Skeletal muscle cell (primary cell): ENCODE data around the gene CFAP57.
A peak's percentile ranks its signal among the peaks of the same experiment; 100 is the strongest.
"Not testable (repeated sequence)": the region's sequence is repeated elsewhere in the genome, so short reads cannot be mapped to it uniquely, and the experiment has no call there.

Experiments used
- DNase-seq: peaks from one replicate; pipeline ENCODE4 v3.0.0-alpha.2; 2010; ENCODE audit warnings: low read depth
- H3K4me3 ChIP-seq: 2 replicates; pipeline ENCODE4 v1.5.1; 2011; ENCODE audit warnings: low read depth, mild to moderate bottlenecking, control low read depth, low read length, moderate library complexity

CFAP57 gene

GRCh38 chr1:43165765-43166164, 6.4 kb upstream of the CFAP57 start:
- H3K4me3 ChIP-seq, result no peak overlapping the region

DNA sequence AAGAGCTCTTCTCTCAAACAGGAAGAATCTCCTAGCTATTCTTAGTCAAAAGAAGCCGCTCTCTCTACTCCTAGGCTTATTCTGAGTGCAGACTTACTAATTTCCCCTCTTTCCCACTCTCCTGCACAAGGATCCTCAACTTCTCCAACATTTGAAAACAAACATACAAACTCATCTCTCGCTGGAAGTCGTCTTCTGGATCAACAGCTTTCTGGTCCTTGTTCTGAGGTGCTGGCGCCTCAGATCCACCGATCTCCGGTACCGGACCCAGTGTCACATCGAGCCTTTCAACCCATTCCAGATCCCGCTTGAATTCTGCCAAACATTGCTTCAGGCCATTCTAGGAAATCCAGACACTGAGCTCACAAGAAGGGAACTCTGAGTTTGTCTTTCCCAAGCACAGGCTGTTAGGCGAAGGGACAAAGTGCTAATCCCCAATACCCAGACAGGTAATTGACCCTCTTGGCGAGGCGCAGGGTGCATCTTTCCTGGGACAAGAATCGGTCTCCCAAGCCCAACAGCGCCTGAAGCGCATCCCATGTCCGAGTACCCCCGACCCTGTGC, 736 bp upstream of the CFAP57 start:
- DNase-seq, result no peak
- H3K4me3 ChIP-seq, result peak overlapping the region; percentile 85

More at GRCh38 chr1:43165765-43166164, 6.4 kb upstream of the CFAP57 start:
- no peak for DNase-seq

DNA sequence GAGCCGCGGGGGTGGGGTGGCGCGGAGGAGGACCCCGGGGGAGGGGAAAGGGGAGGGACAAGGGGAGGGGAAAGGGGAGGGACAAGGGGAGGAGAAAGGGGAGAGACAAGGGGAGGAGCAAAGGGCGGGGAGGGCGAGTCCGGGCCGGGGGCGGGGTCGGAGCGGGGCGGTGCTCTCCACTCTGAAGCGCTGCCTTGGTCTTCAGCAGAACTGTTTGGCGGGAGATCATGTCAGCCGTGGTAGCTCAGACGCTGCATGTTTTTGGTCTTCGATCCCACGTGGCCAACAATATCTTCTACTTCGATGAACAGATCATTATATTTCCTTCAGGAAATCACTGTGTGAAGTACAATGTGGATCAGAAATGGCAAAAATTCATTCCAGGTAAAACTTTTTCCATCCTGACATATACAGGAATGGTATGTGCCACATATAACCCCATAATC, 420 bp downstream of the CFAP57 start:
- peak; percentile 76 for DNase-seq
- peak overlapping the region; percentile 85 for H3K4me3 ChIP-seq

DNA sequence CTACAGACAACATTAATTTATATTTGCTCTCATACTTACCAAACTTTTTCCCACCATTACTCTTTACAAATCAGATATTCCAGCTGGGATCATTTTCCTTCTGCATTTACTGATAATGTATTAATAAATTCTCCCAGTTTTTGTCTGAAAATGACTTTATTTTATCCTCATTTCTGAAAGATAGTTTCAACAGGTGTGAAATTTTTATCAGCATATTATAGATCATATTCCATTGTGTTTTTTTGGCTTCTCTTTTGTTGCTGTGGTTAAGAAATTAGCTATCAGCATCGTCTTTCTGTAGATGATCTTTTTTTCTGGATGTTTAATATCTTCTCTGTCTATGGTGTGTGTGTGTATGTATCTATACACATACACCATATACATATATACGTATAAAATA, 2.7 kb downstream of the CFAP57 start:
- no peak for DNase-seq
- no peak overlapping the region for H3K4me3 ChIP-seq

GRCh38 chr1:43177691-43178090, 5.6 kb downstream of the CFAP57 start:
- no peak overlapping the region for H3K4me3 ChIP-seq
- DNase-seq, result no peak

GRCh38 chr1:43184388-43184787, 12.3 kb downstream of the CFAP57 start:
- no peak overlapping the region for H3K4me3 ChIP-seq
- no peak for DNase-seq

GRCh38 chr1:43184995-43185394, 12.9 kb downstream of the CFAP57 start:
- no peak for DNase-seq
- H3K4me3 ChIP-seq, result no peak overlapping the region

- no peak overlapping the region for H3K4me3 ChIP-seq
Measured at GRCh38 chr1:43188106-43188505, 16.0 kb downstream of the CFAP57 start.

DNA sequence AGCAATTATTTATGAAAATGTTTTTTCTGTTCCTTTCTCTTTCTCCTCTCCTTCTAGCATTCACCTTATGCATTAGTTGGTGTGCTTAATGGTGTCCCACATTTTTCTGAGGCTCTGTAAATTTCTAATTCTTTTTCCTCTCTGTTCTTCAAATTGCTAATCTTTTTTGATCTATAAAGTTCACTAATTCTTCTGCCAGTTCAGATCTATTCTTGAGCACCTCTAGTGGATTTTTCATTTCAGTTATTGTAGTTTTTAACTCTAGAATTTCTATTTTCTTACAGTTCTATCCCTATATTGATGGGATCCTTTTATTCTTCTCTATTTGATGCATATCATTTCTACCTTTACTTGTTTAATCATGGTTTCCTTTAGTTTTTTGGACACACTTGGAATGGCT, 22.4 kb downstream of the CFAP57 start:
- no peak for DNase-seq
- H3K4me3 ChIP-seq, result no peak overlapping the region

More at GRCh38 chr1:43188106-43188505, 16.0 kb downstream of the CFAP57 start:
- DNase-seq, result no peak

DNA sequence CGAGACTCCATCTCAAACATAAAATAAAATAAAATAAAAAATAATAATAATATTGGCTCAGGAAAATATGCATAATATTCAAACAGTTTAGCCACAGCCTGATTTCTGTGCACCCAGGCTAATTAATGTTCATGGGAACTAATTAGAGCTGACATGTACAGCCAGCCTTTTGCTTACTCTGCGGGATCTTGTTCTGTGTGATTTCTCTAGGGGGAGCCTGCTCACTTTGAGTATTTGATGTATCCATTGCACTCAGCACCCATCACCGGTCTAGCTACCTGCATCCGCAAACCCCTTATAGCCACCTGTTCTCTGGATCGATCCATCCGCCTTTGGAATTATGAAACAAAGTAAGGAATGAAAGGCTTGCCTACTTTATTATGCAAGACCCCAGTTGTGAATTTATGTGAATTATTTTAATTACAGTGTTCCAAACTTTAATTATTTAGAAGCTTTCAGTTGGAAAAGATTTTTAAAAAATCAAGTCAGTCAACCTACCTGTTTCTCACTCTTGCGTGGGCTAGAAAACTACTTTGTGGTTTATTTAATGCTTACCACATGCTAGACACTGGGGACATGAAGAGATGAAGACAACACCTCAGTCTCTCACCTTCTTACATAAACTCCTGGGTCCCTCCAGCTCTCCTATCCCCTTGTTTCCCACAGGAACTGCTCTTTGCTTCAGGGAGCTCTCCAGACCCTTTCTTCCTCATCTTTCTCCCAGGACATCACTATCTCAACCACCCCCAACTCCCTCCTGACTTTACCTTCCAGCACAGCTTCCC, 25.4 kb downstream of the CFAP57 start:
- H3K4me3 ChIP-seq, result no peak overlapping the region
- DNase-seq, result no peak

GRCh38 chr1:43199093-43199726, 27.1 kb downstream of the CFAP57 start:
- no peak overlapping the region for H3K4me3 ChIP-seq
- no peak for DNase-seq

- no peak for DNase-seq
- no peak overlapping the region for H3K4me3 ChIP-seq
Measured at GRCh38 chr1:43203859-43204258, 31.7 kb downstream of the CFAP57 start.

DNA sequence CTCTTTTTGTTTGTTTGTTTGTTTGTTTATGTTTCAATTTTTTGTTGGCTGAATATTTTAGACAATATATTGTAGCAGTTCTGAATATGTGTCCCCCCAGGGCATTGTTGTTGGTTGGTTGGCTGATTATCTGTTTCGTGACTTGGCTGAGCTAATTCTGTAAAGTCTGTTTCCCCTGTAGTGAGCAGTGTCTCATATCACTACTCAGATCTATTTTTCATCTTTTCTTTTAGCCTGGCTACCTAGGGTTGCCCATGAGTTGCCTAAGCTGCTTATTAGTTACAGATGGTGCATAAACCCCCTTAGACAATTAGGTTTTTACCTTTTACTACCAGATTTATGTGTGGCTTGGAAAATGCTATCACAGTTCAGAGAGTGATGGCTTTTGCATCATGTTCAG, 32.3 kb downstream of the CFAP57 start:
- no peak for DNase-seq
- H3K4me3 ChIP-seq, result no peak overlapping the region

DNA sequence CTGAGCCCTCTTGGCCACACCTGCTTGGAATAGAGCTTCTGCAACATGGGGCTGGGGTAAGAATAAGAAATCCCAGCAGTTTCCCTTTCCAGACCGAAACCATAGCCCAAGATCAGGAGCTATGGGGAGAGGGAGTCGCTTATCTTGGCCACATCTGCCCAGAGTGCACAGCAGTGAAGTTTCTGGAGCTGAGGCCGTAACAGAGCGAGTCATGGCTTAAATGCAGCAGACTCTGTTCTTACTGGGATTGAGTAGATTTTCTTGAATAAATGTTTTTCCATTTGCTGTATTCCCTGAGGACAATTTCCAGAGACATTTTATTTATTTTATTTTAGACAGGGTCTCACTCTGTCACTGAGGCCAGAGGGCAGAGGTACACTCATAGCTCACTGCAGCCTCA, 33.5 kb downstream of the CFAP57 start:
- DNase-seq, result peak; percentile 5

DNA sequence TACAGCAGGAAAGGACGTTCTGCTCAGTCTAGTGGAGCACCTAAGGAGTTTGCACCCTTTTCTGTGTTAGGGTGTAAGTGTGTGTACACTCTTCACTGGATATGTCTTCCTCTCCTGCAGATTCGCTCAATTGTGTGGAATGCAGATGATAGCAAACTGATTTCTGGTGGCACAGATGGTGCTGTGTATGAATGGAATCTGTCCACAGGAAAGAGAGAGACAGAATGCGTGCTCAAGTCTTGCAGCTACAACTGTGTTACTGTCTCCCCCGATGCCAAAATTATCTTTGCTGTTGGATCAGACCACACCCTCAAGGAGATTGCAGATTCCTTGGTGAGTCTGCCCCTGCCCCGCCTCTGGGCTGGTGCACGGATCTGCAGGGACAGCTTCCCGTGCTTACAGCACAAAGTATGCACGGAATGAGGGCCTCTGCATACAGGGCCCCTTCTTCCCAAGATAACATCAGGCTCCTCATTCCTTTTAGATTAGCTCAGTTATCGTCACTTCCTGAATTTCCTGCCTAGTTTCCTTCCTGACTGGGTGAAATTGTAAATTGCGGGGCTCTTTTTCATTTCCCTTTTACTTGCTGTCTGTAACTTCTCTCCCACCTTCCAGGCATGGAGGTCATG, 34.6 kb downstream of the CFAP57 start:
- H3K4me3 ChIP-seq, result peak overlapping the region; percentile 13
- peak; percentile 76 for DNase-seq

More for the DNA sequence above, 33.5 kb downstream of the CFAP57 start:
- no peak overlapping the region for H3K4me3 ChIP-seq

DNA sequence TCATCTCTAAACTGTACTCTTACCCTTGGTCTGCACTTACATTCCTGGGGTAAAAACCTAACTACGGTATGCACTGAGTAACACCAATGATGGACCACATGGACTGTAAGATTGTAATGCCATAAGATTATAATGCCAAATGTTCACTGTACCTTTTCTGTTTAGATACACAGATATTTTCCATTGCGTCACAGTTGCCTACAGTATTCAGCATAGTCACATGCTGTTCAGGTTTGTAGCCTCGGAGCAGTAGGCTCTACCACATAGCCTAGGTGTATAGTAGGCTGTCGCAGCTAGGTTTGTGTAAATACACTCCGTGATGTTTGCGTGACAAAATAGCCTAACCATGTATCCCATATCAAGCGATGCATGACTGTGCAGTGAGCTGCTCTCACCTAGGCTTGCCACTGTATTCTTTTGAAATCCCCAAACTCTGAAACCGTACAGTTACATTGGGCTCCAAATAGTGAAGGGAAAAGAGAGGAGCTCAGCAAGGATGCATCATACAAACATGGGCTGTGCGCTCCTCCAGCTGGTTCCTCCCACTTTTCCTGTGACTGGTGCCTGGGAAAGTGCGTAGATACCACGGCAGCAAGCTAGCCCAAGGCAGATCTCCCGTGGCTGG, 35.2 kb downstream of the CFAP57 start:
- DNase-seq, result no peak
- H3K4me3 ChIP-seq, result no peak overlapping the region

DNA sequence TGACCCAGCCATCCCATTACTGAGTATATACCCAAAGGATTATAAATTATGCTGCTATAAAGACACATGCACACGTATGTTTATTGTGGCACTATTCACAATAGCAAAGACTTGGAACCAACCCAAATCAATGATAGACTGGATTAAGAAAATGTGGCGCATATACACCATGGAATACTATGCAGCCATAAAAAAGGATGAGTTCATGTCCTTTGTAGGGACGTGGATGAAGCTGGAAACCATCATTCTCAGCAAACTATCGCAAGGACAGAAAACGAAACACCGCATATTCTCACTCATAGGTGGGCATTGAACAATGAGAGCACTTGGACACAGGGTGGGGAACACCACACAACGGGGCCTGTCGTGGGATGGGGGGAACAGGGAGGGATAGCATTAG, 36.1 kb downstream of the CFAP57 start:
- not testable (repeated sequence) for H3K4me3 ChIP-seq, DNase-seq

DNA sequence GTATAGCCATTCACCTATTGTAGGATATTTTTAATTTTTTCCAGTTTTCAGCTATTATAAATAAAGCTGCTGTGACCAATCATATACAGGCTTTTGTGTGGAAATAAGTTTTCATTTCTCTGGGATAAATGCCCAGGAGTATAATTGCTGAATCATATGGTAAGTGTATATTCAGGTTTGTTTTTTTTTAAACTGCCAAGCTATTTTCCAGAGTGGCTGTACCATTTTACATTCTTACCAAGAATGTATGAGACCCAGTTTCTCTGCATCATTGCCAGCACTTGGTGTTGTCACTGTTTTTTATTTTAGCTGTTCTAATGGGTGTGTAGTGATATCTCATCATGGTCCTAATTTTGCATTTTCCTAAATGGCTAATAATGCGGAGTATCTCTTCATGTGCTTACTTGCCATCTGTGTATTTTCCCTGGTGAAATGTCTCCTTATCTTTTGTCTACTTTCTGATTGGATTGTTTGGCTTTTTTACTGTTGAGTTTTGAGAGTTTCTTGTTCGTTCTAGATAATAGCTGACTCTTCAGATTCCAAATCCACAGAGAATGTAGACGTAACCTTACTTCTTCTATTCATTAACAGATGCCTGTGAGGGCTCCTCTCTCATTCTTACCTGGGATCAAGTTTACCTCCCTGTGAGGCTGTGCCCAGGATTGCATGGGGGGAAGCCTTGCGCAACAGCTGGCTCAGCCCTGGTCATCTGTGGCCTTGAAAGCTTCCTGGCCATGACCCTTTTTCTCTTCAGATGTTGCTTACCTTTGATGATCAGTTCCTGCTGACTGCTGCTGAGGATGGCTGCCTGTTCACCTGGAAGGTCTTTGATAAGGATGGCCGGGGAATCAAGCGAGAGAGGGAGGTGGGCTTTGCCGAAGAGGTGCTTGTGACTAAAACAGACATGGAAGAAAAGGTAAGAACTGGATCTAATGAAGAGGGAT, 42.6 kb downstream of the CFAP57 start:
- H3K4me3 ChIP-seq, result no peak overlapping the region
- no peak for DNase-seq

GRCh38 chr1:43217747-43218146, 45.6 kb downstream of the CFAP57 start:
- DNase-seq, result no peak
- no peak overlapping the region for H3K4me3 ChIP-seq
